Stimulated activated CD4-positive, alpha-beta T cell treated with anti-CD3 and anti-CD28 coated beads, Interleukin-15, amount 100 ng/mL, for 1 hour (primary cell): ENCODE data around the gene B3GNT5.

ENCODE experiments used
- DNase-seq, 2 donors: peaks; one replicate each; pipeline ENCODE4 v3.0.0-alpha.2; 2020; ENCODE audit warnings: low read depth in 1 of 2, low spot score in 1 of 2

Gene B3GNT5

GRCh38 chr3:183318877-183319276 lies 65.8 kb downstream of the B3GNT5 start:
- DNase-seq: no peak

DNA sequence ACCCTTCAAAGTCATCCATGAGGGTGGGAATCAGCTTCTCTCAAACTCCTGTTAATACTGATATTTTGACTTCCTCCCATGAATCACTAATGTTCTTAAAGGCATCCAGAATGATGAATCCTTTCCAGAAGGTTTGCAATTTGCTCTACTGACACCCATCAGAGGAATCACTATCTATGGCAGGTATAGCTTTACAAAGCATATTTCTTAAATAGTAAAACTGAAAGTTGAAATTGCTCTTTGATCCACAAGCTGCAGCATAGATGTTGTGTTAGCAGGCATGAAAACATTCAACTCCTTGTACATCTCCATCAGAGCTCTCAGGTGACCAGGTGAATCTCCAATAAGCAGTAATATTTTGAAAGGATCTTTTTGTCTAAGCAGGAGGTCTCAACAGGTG lies 66.3 kb downstream of the B3GNT5 start:
- no peak for DNase-seq
